Ectodermal cell (in vitro differentiated cells): ENCODE measurements around the gene AP1S3.
"Not testable (repeated sequence)": the region's sequence is repeated elsewhere in the genome, so short reads cannot be mapped to it uniquely, and the experiment has no call there.

Source experiments
- H3K27ac ChIP-seq: 2 replicates; pipeline ENCODE4 v1.7.0; 2013; ENCODE audit warnings: mild to moderate bottlenecking, low read depth, low read length; ENCODE audit not compliant: insufficient read depth, poor library complexity, severe bottlenecking
- H3K27me3 ChIP-seq: 2 replicates; pipeline ENCODE4 v1.7.0; 2013; ENCODE audit warnings: mild to moderate bottlenecking, low read length; ENCODE audit not compliant: insufficient read depth, control insufficient read depth, poor library complexity, severe bottlenecking
- H3K36me3 ChIP-seq: one replicate; pipeline ENCODE4 v1.7.0; 2013; ENCODE audit warnings: low read length; ENCODE audit not compliant: control insufficient read depth, insufficient read depth
- H3K4me1 ChIP-seq: one replicate; pipeline ENCODE4 v1.7.0; 2013; ENCODE audit warnings: low read length; ENCODE audit not compliant: control insufficient read depth, insufficient read depth
- H3K4me3 ChIP-seq: 2 replicates; pipeline ENCODE4 v1.7.0; 2013; ENCODE audit warnings: low read depth, low read length, control low read depth; ENCODE audit not compliant: insufficient read depth
- H3K9me3 ChIP-seq: 2 replicates; pipeline ENCODE4 v1.7.0; 2013; ENCODE audit warnings: mild to moderate bottlenecking, low read length, moderate library complexity; ENCODE audit not compliant: control insufficient read depth
- WGBS, 2 experiments: methylation state at CpG; one replicate each; pipeline ENCODE4 v1.1.7; 2013; ENCODE audit warnings: missing lambda C conversion rate in 2 of 2; 5-methylcytosine and 5-hydroxymethylcytosine counted together

The AP1S3 gene

GRCh38 chr2:223828314-223828713 is 9.1 kb downstream of the AP1S3 start:
- no peaks in the 10 kb centered on the region for H3K27me3 ChIP-seq
- H3K9me3 ChIP-seq = no peaks in the 10 kb centered on the region
- no peaks in the 10 kb centered on the region for H3K36me3 ChIP-seq
- no peak overlapping the region for H3K4me3 ChIP-seq
- no peaks in the 10 kb centered on the region for H3K4me1 ChIP-seq
- no peak overlapping the region for H3K27ac ChIP-seq
- WGBS, 2 experiments = 90 to 94% methylated on average over 6 of the region's 6 CpGs

GRCh38 chr2:223826995-223827394 is 10.4 kb downstream of the AP1S3 start:
- H3K4me1 ChIP-seq = no peaks in the 10 kb centered on the region
- H3K4me3 ChIP-seq = no peak overlapping the region
- no peaks in the 10 kb centered on the region for H3K36me3 ChIP-seq
- WGBS, 2 experiments = 47 to 50% methylated on average over 4 of the region's 4 CpGs
- H3K27ac ChIP-seq = no peak overlapping the region
- no peaks in the 10 kb centered on the region for H3K27me3 ChIP-seq
- no peaks in the 10 kb centered on the region for H3K9me3 ChIP-seq

- no peak overlapping the region for H3K4me3 ChIP-seq
- 94 to 95% methylated on average over 8 of the region's 8 CpGs for WGBS, 2 experiments
- H3K9me3 ChIP-seq = no peaks in the 10 kb centered on the region
- no peak overlapping the region for H3K27ac ChIP-seq
- no peaks in the 10 kb centered on the region for H3K4me1 ChIP-seq
- H3K36me3 ChIP-seq = no peaks in the 10 kb centered on the region
- no peaks in the 10 kb centered on the region for H3K27me3 ChIP-seq
Observed at GRCh38 chr2:223824301-223824700, 13.1 kb downstream of the AP1S3 start.

GRCh38 chr2:223822818-223823217 is 14.6 kb downstream of the AP1S3 start:
- Histone ChIP-seq H3K4me1 (no peaks in the 10 kb centered on the region), H3K4me3 (no peak overlapping the region), H3K36me3 (no peaks in the 10 kb centered on the region), H3K9me3 (no peaks in the 10 kb centered on the region), H3K27me3 (no peaks in the 10 kb centered on the region), H3K27ac (no peak overlapping the region)

GRCh38 chr2:223820549-223820948 is 16.8 kb downstream of the AP1S3 start:
- WGBS, 2 experiments = 88 to 94% methylated on average over 2 of the region's 2 CpGs
- no peaks in the 10 kb centered on the region for H3K9me3 ChIP-seq

GRCh38 chr2:223819891-223820290 is 17.5 kb downstream of the AP1S3 start:
- H3K9me3 ChIP-seq = no peaks in the 10 kb centered on the region
- H3K27me3 ChIP-seq = no peaks in the 10 kb centered on the region
- 93 to 95% methylated on average over 2 to 3 of the region's 3 CpGs for WGBS, 2 experiments
- no peaks in the 10 kb centered on the region for H3K4me1 ChIP-seq
- H3K27ac ChIP-seq = no peak overlapping the region
- H3K36me3 ChIP-seq = no peaks in the 10 kb centered on the region
- no peak overlapping the region for H3K4me3 ChIP-seq

More at GRCh38 chr2:223820549-223820948, 16.8 kb downstream of the AP1S3 start:
- Histone ChIP-seq H3K4me1 (no peaks in the 10 kb centered on the region), H3K4me3 (no peak overlapping the region), H3K36me3 (no peaks in the 10 kb centered on the region), H3K27ac (no peak overlapping the region), H3K27me3 (no peaks in the 10 kb centered on the region)

- Histone ChIP-seq H3K27ac (no peak overlapping the region), H3K36me3 (no peaks in the 10 kb centered on the region), H3K4me1 (no peaks in the 10 kb centered on the region), H3K4me3 (no peak overlapping the region), H3K9me3 (no peaks in the 10 kb centered on the region), H3K27me3 (no peaks in the 10 kb centered on the region)
- WGBS, 2 experiments = 87 to 90% methylated on average over 13 of the region's 13 CpGs
Observed at GRCh38 chr2:223815884-223816570, 21.4 kb downstream of the AP1S3 start.

DNA sequence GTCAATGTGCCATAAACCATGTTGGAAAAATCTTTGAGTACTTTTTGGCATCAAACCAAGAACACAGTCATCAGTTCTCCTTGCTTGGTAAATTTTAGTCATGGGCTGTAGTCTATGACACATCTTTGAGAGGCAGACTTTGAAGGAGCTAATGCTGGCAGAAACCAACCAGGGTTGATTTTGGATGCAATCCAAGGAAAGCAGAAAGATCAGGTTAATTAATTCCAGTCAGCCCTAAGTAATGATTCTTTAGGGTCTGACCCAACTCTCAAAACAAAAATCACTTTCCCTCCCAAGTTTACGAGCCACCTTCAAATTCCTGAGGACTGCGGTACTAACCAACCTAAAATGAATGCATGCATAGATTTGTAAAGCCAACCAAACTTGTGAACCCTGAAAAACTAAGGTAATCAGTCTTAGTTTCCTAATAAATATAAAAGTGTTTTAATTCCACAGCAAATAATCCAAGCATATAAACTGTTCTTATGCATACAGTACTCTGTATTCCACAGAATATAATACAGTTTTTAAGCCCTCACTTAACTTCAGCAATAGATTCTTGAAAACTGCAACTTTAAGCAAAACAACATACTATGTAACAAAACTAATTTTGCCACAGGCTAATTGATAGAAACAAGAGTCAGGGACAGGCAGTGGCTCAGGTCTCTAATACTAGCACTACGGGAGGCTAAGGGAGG is 22.0 kb downstream of the AP1S3 start:
- Histone ChIP-seq H3K9me3 (no peaks in the 10 kb centered on the region), H3K27ac (no peak overlapping the region), H3K4me1 (no peaks in the 10 kb centered on the region), H3K4me3 (no peak overlapping the region), H3K36me3 (no peaks in the 10 kb centered on the region), H3K27me3 (no peaks in the 10 kb centered on the region)
- 95% methylated on average over 3 of the region's 3 CpGs for WGBS, 2 experiments

GRCh38 chr2:223814764-223815163 is 22.6 kb downstream of the AP1S3 start:
- not testable (repeated sequence) for H3K9me3 ChIP-seq, H3K4me3 ChIP-seq, H3K4me1 ChIP-seq, H3K36me3 ChIP-seq, H3K27me3 ChIP-seq, H3K27ac ChIP-seq
- WGBS, 2 experiments = 93 to 94% methylated on average over 3 of the region's 3 CpGs

DNA sequence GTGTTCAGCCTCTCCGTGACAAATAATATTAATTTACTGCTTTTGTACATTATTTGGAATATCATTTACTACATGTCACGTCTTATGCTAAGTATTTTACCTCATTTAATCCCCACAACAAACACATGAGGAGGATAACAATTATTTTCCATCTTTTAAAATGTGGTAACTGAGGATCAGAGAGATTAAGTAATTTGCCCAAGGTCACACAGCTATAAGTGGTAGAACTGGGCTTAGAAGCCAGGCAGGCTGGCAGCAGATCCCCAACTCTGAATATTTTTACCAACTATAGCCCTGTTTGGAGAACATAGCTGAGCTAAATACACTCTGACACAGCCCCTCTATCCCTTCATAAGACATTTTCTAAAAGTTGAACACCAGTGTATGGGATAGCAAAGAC is 24.1 kb downstream of the AP1S3 start:
- Histone ChIP-seq H3K9me3 (no peaks in the 10 kb centered on the region), H3K36me3 (no peaks in the 10 kb centered on the region), H3K4me1 (no peaks in the 10 kb centered on the region), H3K4me3 (no peak overlapping the region), H3K27ac (no peak overlapping the region), H3K27me3 (no peaks in the 10 kb centered on the region)
- 93% methylated on average over 2 of the region's 2 CpGs; no CpG with 5 or more reads in 1 of the 2 experiments for WGBS, 2 experiments
